ENCODE data around the gene ST3GAL5. TPM values are rescaled to one million over a fixed set of nuclear protein-coding genes. Genes with fewer than 3 reads are reported as not detected.
"Not testable (repeated sequence)": the region's sequence is repeated elsewhere in the genome, so short reads cannot be mapped to it uniquely, and the experiment has no call there.

The ST3GAL5 gene
- total RNA-seq, 4 donors from 2014 or later, result 12.6 to 26.0 (median 21.8) TPM

DNA sequence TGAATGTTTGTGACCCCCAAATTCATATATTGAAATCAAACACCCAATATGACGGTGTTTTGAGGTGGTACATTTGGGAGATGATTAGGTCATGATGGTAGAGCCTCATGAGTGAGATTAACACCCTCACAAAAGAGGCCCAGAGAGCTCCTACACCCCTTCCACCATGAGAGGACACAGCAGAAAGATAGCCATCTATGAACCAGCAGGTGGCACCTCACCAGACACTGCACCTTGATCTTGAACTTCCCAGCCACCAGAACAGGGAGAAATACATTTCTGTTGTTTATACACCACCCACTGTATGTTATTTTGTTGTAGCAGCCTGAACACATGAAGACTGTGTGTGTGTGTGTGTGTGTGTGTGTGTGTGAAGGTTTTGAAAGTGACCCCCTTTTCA, 58.1 kb downstream of the ST3GAL5 start:
- H3K4me1 ChIP-seq, result peaks cover 4 to 7% of the 10 kb centered on the region in 2 donors
- in situ Hi-C loops (cut with MboI; ENCODE audit: low sequenced_read_pairs in 4 of 4), result no loop called here
- H3K27me3 ChIP-seq, result no peaks in the 10 kb centered on the region
- TF ChIP-seq, protein P1, sequence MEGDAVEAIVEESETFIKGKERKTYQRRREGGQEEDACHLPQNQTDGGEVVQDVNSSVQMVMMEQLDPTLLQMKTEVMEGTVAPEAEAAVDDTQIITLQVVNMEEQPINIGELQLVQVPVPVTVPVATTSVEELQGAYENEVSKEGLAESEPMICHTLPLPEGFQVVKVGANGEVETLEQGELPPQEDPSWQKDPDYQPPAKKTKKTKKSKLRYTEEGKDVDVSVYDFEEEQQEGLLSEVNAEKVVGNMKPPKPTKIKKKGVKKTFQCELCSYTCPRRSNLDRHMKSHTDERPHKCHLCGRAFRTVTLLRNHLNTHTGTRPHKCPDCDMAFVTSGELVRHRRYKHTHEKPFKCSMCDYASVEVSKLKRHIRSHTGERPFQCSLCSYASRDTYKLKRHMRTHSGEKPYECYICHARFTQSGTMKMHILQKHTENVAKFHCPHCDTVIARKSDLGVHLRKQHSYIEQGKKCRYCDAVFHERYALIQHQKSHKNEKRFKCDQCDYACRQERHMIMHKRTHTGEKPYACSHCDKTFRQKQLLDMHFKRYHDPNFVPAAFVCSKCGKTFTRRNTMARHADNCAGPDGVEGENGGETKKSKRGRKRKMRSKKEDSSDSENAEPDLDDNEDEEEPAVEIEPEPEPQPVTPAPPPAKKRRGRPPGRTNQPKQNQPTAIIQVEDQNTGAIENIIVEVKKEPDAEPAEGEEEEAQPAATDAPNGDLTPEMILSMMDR (IDR thresholded peaks at IDR 0.05 in 4 of 5, conservative IDR thresholded peaks at IDR 0.05 in 1 of 5), result no peak
- no peak for TF ChIP-seq POLR2A (IDR thresholded peaks at IDR 0.05)
- H3K9me3 ChIP-seq, result no peaks in the 10 kb centered on the region
- no peak overlapping the region for H3K4me3 ChIP-seq
- ATAC-seq (no peak), DNase-seq (no peak)
- intact Hi-C loops (cut with DNase I; ENCODE audit: low total_unique reads), result no loop called here
- no peak overlapping the region for H3K27ac ChIP-seq
- H3K36me3 ChIP-seq, result no peaks in the 10 kb centered on the region

DNA sequence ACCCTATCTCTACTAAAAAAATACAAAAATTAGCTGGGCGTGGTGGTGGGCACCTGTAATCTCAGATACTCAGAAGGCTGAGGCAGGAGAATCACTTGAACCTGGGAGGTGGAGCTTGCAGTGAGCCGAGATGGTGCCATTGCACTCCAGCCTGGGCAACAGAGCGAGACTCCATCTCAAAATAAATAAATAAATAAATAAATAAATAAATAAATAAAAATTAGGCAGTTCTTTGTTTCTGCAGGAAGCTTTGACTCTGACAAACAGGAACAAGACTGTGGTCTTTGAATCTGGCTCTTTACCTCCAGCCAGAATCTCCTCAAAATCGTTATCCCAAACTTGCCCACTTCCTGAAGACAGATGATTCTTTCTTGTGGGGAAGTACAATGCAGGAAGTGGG, 59.4 kb downstream of the ST3GAL5 start:
- H3K9me3 ChIP-seq; intact Hi-C loops (cut with DNase I; ENCODE audit: low total_unique reads); H3K4me1 ChIP-seq; ATAC-seq; H3K27me3 ChIP-seq; H3K4me3 ChIP-seq; DNase-seq; H3K27ac ChIP-seq; H3K36me3 ChIP-seq: not testable (repeated sequence)
- in situ Hi-C loops (cut with MboI; ENCODE audit: low sequenced_read_pairs in 4 of 4), result loop anchor here (5.0 to 10.0 kb wide), 4 partner anchors 53 to 253 kb away; partner anchors contain the start of gene ST3GAL5 (in 1 of the 4)

DNA sequence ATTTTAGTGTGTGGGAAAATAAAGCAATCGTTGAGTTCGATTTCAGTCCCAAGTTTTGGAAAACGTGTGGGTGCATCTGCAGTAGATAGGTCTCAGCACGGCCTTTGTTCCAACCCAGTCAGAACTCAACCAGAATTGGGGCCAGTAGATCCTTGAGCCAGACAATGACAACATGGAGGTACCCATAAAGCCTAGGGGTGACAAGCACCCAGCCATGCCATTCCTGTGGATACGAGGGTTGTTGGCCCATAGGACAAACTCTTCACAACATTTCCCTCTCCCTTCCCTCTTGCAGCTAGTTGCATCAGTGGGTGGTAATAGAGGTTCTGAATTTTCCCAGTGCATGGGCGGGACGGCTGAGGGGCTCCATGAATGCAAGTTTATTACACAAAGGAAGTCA, 60.1 kb downstream of the ST3GAL5 start:
- H3K4me3 ChIP-seq, result no peak overlapping the region
- ATAC-seq (no peak), DNase-seq (no peak)
- in situ Hi-C loops (cut with MboI; ENCODE audit: low sequenced_read_pairs in 4 of 4), result loop anchor here (5.0 to 10.0 kb wide), 4 partner anchors 54 to 254 kb away; partner anchors contain the start of gene ST3GAL5 (in 1 of the 4)
- no peaks in the 10 kb centered on the region for H3K36me3 ChIP-seq
- H3K9me3 ChIP-seq, result no peaks in the 10 kb centered on the region
- no peaks in the 10 kb centered on the region for H3K27me3 ChIP-seq
- H3K4me1 ChIP-seq, result peaks cover 4 to 7% of the 10 kb centered on the region in 2 donors
- intact Hi-C loops (cut with DNase I; ENCODE audit: low total_unique reads), result no loop called here
- H3K27ac ChIP-seq, result no peak overlapping the region
- TF ChIP-seq, protein P1 (IDR thresholded peaks at IDR 0.05 in 4 of 5, conservative IDR thresholded peaks at IDR 0.05 in 1 of 5), result no peak
- no peak for TF ChIP-seq POLR2A (IDR thresholded peaks at IDR 0.05)

DNA sequence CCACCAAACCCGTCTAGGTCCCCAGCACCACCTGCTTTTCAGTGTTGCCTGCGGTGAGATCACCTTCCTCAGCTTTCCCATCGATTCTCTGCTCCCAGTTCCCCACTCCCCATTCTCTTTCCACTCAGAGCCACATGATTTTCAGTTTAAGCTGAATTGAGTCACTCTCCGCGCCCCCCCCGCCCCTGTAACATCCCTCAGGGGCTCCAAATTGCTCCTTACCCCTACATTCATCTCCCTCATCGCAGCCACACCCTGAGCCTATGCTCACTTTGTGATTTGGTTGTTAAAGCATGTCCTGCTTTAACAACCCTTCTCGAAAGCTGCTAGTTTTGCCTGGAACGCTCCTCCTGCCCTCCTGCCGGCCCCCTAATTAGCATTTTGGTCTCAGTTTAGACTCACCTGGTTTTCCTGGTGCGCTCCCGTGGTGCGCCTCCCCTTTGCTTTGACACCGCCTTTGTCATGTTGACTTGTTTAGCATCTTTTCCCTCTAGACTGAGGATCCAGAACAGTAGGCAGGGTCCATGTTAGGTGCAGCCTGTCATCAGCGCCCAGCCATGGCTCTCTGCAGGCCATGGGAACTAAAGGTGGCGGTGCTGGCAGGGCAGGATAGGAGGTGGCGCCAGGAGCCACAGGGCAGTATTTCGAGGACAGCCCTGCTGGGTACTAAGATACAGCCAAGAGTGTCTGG, 60.8 kb downstream of the ST3GAL5 start:
- in situ Hi-C loops (cut with MboI; ENCODE audit: low sequenced_read_pairs in 4 of 4), result loop anchor here (5.0 to 10.0 kb wide), 4 partner anchors 54 to 254 kb away; partner anchors contain the start of gene ST3GAL5 (in 1 of the 4)
- TF ChIP-seq POLR2A (IDR thresholded peaks at IDR 0.05), result no peak
- TF ChIP-seq, protein P1 (IDR thresholded peaks at IDR 0.05 in 4 of 5, conservative IDR thresholded peaks at IDR 0.05 in 1 of 5), result no peak
- no peak for ATAC-seq

More for the DNA sequence above, 60.8 kb downstream of the ST3GAL5 start:
- no peaks in the 10 kb centered on the region for H3K36me3 ChIP-seq
- intact Hi-C loops (cut with DNase I; ENCODE audit: low total_unique reads), result loop anchor here (1.0 to 2.0 kb wide), 2 partner anchors 61 to 251 kb away; partner anchors contain the start of gene ST3GAL5
- H3K4me1 ChIP-seq, result peaks cover 4 to 7% of the 10 kb centered on the region in 2 donors
- H3K27me3 ChIP-seq, result no peaks in the 10 kb centered on the region
- no peak for DNase-seq
- no peak overlapping the region for H3K27ac ChIP-seq
- H3K9me3 ChIP-seq, result no peaks in the 10 kb centered on the region
- peak overlapping the region in 3 of 4 donors; percentile 17 to 26 (median 23) for H3K4me3 ChIP-seq
